ENCODE data around the gene VEGFA.
A peak's percentile ranks its signal among the peaks of the same experiment; 100 is the strongest.

VEGFA gene

DNA sequence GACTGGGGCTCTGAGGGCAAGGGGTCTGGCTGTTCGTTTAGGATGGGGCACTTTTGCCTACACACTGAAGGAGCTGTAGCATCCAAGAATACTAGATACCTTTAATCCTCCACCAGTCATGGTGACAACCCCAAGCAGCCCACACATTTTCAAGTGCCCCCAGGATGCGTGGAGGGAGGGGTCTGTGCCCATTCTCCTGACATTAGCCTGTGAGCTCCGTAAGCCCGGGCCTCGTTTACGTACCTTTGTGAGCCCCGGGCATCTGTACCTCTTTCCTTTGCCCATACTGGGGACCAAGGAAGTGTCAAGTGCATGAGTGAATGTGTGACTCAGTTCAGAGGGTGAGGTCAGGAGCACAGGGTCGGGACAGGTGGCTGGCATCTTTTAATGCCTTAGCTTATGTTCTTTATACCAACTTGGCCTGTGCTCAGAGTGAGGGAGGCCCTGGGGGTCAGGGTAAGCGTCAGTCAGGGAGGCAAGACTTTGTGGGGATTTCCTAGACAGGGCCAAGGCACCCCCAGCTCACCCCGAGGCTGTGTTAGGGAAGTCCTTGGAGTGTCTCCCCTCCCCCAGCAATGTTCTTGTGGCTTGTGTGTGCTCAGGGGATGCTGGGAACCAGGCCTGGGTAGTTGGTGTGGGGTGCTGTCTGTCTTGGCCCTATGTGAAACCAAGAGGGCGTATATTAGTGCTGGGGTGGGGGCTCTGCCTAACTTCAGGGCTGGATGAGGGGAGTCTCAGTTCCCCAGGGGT lies 12.9 kb downstream of the VEGFA start:
- DNase-seq (ENCODE audit: low read depth in 1 of 2, low spot score in 1 of 2): peak in 1 of 2 experiments; percentile 44
- TF ChIP-seq POLR2AphosphoS5 (IDR thresholded peaks at IDR 0.05; ENCODE audit: low read depth): no peak
- TF ChIP-seq, protein P1, sequence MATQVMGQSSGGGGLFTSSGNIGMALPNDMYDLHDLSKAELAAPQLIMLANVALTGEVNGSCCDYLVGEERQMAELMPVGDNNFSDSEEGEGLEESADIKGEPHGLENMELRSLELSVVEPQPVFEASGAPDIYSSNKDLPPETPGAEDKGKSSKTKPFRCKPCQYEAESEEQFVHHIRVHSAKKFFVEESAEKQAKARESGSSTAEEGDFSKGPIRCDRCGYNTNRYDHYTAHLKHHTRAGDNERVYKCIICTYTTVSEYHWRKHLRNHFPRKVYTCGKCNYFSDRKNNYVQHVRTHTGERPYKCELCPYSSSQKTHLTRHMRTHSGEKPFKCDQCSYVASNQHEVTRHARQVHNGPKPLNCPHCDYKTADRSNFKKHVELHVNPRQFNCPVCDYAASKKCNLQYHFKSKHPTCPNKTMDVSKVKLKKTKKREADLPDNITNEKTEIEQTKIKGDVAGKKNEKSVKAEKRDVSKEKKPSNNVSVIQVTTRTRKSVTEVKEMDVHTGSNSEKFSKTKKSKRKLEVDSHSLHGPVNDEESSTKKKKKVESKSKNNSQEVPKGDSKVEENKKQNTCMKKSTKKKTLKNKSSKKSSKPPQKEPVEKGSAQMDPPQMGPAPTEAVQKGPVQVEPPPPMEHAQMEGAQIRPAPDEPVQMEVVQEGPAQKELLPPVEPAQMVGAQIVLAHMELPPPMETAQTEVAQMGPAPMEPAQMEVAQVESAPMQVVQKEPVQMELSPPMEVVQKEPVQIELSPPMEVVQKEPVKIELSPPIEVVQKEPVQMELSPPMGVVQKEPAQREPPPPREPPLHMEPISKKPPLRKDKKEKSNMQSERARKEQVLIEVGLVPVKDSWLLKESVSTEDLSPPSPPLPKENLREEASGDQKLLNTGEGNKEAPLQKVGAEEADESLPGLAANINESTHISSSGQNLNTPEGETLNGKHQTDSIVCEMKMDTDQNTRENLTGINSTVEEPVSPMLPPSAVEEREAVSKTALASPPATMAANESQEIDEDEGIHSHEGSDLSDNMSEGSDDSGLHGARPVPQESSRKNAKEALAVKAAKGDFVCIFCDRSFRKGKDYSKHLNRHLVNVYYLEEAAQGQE (IDR thresholded peaks at IDR 0.05; ENCODE audit: insufficient replicate concordance, low read depth): no peak
- TF ChIP-seq GABPA (IDR thresholded peaks at IDR 0.05; ENCODE audit: low read depth): no peak
- H3K4me3 ChIP-seq (replicated peaks; ENCODE audit: insufficient read depth, low read length): no peak overlapping the region
- no peak overlapping the region for H3K27ac ChIP-seq (replicated peaks)
- H3K27me3 ChIP-seq (ENCODE audit: insufficient read depth, poor library complexity, severe bottlenecking): no peaks in the 10 kb centered on the region

DNA sequence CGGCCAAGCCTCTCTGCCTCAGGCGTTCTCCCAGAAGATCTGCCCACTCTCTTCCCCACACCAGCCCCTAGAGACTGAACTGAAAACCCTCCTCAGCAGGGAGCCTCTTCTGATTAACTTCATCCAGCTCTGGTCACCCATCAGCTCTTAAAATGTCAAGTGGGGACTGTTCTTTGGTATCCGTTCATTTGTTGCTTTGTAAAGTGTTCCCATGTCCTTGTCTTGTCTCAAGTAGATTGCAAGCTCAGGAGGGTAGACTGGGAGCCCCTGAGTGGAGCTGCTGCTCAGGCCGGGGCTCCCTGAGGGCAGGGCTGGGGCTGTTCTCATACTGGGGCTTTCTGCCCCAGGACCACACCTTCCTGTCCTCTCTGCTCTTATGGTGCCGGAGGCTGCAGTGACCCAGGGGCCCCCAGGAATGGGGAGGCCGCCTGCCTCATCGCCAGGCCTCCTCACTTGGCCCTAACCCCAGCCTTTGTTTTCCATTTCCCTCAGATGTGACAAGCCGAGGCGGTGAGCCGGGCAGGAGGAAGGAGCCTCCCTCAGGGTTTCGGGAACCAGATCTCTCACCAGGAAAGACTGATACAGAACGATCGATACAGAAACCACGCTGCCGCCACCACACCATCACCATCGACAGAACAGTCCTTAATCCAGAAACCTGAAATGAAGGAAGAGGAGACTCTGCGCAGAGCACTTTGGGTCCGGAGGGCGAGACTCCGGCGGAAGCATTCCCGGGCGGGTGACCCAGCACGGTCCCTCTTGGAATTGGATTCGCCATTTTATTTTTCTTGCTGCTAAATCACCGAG lies 14.2 kb downstream of the VEGFA start:
- TF ChIP-seq, protein P1 (IDR thresholded peaks at IDR 0.05; ENCODE audit: insufficient replicate concordance, low read depth): no peak
- TF ChIP-seq SPI1 (IDR thresholded peaks at IDR 0.05; ENCODE audit: borderline replicate concordance, low read depth): no peak
- no peak for TF ChIP-seq GABPA (IDR thresholded peaks at IDR 0.05; ENCODE audit: low read depth)
- TF ChIP-seq POLR2AphosphoS5 (IDR thresholded peaks at IDR 0.05; ENCODE audit: low read depth): no peak
- TF ChIP-seq, protein P2, sequence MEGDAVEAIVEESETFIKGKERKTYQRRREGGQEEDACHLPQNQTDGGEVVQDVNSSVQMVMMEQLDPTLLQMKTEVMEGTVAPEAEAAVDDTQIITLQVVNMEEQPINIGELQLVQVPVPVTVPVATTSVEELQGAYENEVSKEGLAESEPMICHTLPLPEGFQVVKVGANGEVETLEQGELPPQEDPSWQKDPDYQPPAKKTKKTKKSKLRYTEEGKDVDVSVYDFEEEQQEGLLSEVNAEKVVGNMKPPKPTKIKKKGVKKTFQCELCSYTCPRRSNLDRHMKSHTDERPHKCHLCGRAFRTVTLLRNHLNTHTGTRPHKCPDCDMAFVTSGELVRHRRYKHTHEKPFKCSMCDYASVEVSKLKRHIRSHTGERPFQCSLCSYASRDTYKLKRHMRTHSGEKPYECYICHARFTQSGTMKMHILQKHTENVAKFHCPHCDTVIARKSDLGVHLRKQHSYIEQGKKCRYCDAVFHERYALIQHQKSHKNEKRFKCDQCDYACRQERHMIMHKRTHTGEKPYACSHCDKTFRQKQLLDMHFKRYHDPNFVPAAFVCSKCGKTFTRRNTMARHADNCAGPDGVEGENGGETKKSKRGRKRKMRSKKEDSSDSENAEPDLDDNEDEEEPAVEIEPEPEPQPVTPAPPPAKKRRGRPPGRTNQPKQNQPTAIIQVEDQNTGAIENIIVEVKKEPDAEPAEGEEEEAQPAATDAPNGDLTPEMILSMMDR (IDR thresholded peaks at IDR 0.05; ENCODE audit: insufficient read depth, low read length): no peak
- DNase-seq (ENCODE audit: low read depth in 1 of 2, low spot score in 1 of 2): no peak
- H3K27me3 ChIP-seq (ENCODE audit: insufficient read depth, poor library complexity, severe bottlenecking): no peaks in the 10 kb centered on the region
- no peak overlapping the region for H3K27ac ChIP-seq (replicated peaks)
- H3K4me3 ChIP-seq (replicated peaks; ENCODE audit: insufficient read depth, low read length): no peak overlapping the region

DNA sequence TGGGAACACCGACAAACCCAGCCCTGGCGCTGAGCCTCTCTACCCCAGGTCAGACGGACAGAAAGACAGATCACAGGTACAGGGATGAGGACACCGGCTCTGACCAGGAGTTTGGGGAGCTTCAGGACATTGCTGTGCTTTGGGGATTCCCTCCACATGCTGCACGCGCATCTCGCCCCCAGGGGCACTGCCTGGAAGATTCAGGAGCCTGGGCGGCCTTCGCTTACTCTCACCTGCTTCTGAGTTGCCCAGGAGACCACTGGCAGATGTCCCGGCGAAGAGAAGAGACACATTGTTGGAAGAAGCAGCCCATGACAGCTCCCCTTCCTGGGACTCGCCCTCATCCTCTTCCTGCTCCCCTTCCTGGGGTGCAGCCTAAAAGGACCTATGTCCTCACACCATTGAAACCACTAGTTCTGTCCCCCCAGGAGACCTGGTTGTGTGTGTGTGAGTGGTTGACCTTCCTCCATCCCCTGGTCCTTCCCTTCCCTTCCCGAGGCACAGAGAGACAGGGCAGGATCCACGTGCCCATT lies 15.3 kb downstream of the VEGFA start:
- no peaks in the 10 kb centered on the region for H3K27me3 ChIP-seq (ENCODE audit: insufficient read depth, poor library complexity, severe bottlenecking)
- TF ChIP-seq, protein P1 (IDR thresholded peaks at IDR 0.05; ENCODE audit: insufficient replicate concordance, low read depth): no peak
- TF ChIP-seq, protein P2 (IDR thresholded peaks at IDR 0.05; ENCODE audit: insufficient read depth, low read length): no peak
- no peak overlapping the region for H3K27ac ChIP-seq (replicated peaks)
- DNase-seq (ENCODE audit: low read depth in 1 of 2, low spot score in 1 of 2): no peak
- H3K4me3 ChIP-seq (replicated peaks; ENCODE audit: insufficient read depth, low read length): no peak overlapping the region

Measured in HL-60 (cell line).